Prostate gland (tissue), 2 donors: ENCODE measurements around the gene SRPRB.

Source experiments
- CTCF ChIP-seq, 4 experiments: fragments of 200-600 bp in 2 of 4; fragments of 450-650 bp in 2 of 4; sonication (generic) in 2 of 4; IDR thresholded peaks; 1 replicate in 3 of 4; 2 replicates in 1 of 4; pipeline ENCODE4 v1.5.1; 2016 to 2019; ENCODE audit warnings: antibody characterized with exemption in 4 of 4, mild to moderate bottlenecking in 2 of 4, moderate library complexity in 2 of 4
- POLR2A ChIP-seq: fragments of 450-650 bp; IDR thresholded peaks from one replicate; pipeline ENCODE4 v1.6.1; 2016; ENCODE audit warnings: antibody characterized with exemption, mild to moderate bottlenecking
- POLR2AphosphoS5 ChIP-seq: sonication (generic); formaldehyde crosslinking; IDR thresholded peaks from one replicate; pipeline ENCODE4 v1.6.1; 2017; ENCODE audit warnings: antibody characterized with exemption

- TF ChIP-seq CTCF (IDR thresholded peaks at IDR 0.05): no peak
- TF ChIP-seq POLR2AphosphoS5: no peak
- TF ChIP-seq POLR2A: no peak
Measured at GRCh38 chr3:133853925-133854227, 48.3 kb downstream of the SRPRB start.
